H1 (cell line): Measurements from ENCODE around the gene RETREG1. TPM values are rescaled to one million over a fixed set of nuclear protein-coding genes. Genes with fewer than 3 reads are reported as not detected.

ENCODE experiments used
- CTCF ChIA-PET: fragments of 300-600 bp; sonication (Branson Sonifier 250); formaldehyde crosslinking; loops from one replicate; lab custom pipeline; 2021; ENCODE audit not compliant: partially characterized antibody; lab: Charles Lee
- POLR2A ChIA-PET: fragments of 300-600 bp; sonication (Branson Sonifier 250); formaldehyde crosslinking; loops from one replicate; lab custom pipeline; 2021; ENCODE audit warnings: inconsistent platforms; ENCODE audit not compliant: partially characterized antibody; lab: Charles Lee
- DNase-seq, 2 experiments: peaks; one replicate each; pipeline versions ENCODE4 v3.0.0 to v3.0.0-alpha.2; 2010 to 2022; ENCODE audit warnings: low spot score in 2 of 2, low read depth in 1 of 2, mixed read lengths in 1 of 2
- FAIRE-seq: peaks from 2 replicates; lab custom pipeline; 2011; peaks lifted over from hg19 to GRCh38; lab: Jason Lieb, UNC
- H2AFZ ChIP-seq: 2 replicates; pipeline ENCODE4 v1.8.1; 2012; ENCODE audit warnings: low read length, inconsistent platforms
- H2AK5ac ChIP-seq: 2 replicates; pipeline ENCODE4 v1.6.1; 2013; ENCODE audit warnings: low read depth, low read length
- H2BK120ac ChIP-seq: replicated peaks from 2 replicates; pipeline ENCODE3; 2013; ENCODE audit warnings: low read depth, low read length, inconsistent platforms
- H2BK12ac ChIP-seq: 2 replicates; pipeline ENCODE4 v1.6.1; 2013; ENCODE audit warnings: low read depth, low read length
- H2BK15ac ChIP-seq: 2 replicates; pipeline ENCODE4 v1.6.1; 2013; ENCODE audit warnings: low read length
- H2BK20ac ChIP-seq: 2 replicates; pipeline ENCODE4 v1.6.1; 2013; ENCODE audit warnings: low read length
- H2BK5ac ChIP-seq: 2 replicates; pipeline ENCODE4 v1.6.1; 2013; ENCODE audit warnings: low read depth, low read length
- H3K14ac ChIP-seq: 2 replicates; pipeline ENCODE4 v1.6.1; 2013; ENCODE audit warnings: inconsistent platforms; ENCODE audit not compliant: insufficient read length
- H3K18ac ChIP-seq: 2 replicates; pipeline ENCODE4 v1.6.1; 2013; ENCODE audit warnings: low read length; ENCODE audit errors: extremely low read depth
- H3K23ac ChIP-seq: 2 replicates; pipeline ENCODE4 v1.6.1; 2013; ENCODE audit warnings: inconsistent platforms; ENCODE audit not compliant: insufficient read length
- H3K23me2 ChIP-seq: 2 replicates; pipeline ENCODE4 v1.6.1; 2013; ENCODE audit warnings: low read depth, low read length
- H3K27ac ChIP-seq: 2 replicates; pipeline ENCODE4 v1.6.1; 2011; ENCODE audit warnings: low read depth, low read length, inconsistent platforms
- H3K27me3 ChIP-seq, 4 experiments: replicated peaks in 1 of 4; 1 replicate in 1 of 4; 2 replicates in 3 of 4; pipeline versions ENCODE4 v1.6.1 to v1.8.1; 2011 to 2013; ENCODE audit warnings: low read length in 3 of 4, mild to moderate bottlenecking in 3 of 4, inconsistent platforms in 2 of 4, mixed read lengths in 2 of 4, moderate library complexity in 1 of 4; ENCODE audit not compliant: control insufficient read depth in 3 of 4, insufficient read depth in 3 of 4; ENCODE audit errors: extremely low read depth in 1 of 4
- H3K36me3 ChIP-seq, 4 experiments: 2 replicates each; pipeline versions ENCODE4 v1.6.1 to v1.8.1; 2011 to 2013; ENCODE audit warnings: mild to moderate bottlenecking in 4 of 4, low read length in 3 of 4, moderate library complexity in 2 of 4, control low read depth in 1 of 4, inconsistent platforms in 1 of 4; ENCODE audit not compliant: insufficient read depth in 4 of 4, control insufficient read depth in 2 of 4
- H3K4ac ChIP-seq: replicated peaks from 2 replicates; pipeline ENCODE3; 2013; ENCODE audit warnings: low read length, low read depth, mixed read lengths, inconsistent platforms; ENCODE audit not compliant: insufficient read length
- H3K4me1 ChIP-seq, 4 experiments: replicated peaks in 1 of 4; 1 replicate in 1 of 4; 2 replicates in 3 of 4; pipeline versions ENCODE4 v1.6.1 to v1.8.1; 2011 to 2013; ENCODE audit warnings: low read length in 3 of 4, inconsistent platforms in 2 of 4, mixed read lengths in 1 of 4; ENCODE audit not compliant: insufficient read depth in 4 of 4, control insufficient read depth in 3 of 4
- H3K4me2 ChIP-seq, 2 experiments: 2 replicates each; pipeline versions ENCODE4 v1.6.1 to v1.8.1; 2011 to 2013; ENCODE audit warnings: low read depth in 2 of 2, low read length in 2 of 2, control low read depth in 1 of 2, inconsistent platforms in 1 of 2, mild to moderate bottlenecking in 1 of 2; ENCODE audit not compliant: insufficient read depth in 1 of 2
- H3K4me3 ChIP-seq, 4 experiments: fragments of 200-600, 300-600 bp in 1 of 4; sonication (generic), shearing (Covaris generic), sonication (Bioruptor Twin) in 1 of 4; 2 replicates each; pipeline versions ENCODE4 v1.5.1 to v1.8.1; 2011 to 2016; ENCODE audit warnings: low read length in 4 of 4, low read depth in 3 of 4, control low read depth in 2 of 4, inconsistent platforms in 2 of 4, mild to moderate bottlenecking in 2 of 4, mixed read lengths in 1 of 4, moderate library complexity in 1 of 4; ENCODE audit not compliant: insufficient read depth in 2 of 4; ENCODE audit errors: extremely low read depth in 1 of 4
- H3K56ac ChIP-seq: replicated peaks from 2 replicates; pipeline ENCODE3; 2013; ENCODE audit warnings: low read depth, mild to moderate bottlenecking, mixed read lengths, low read length, inconsistent platforms; ENCODE audit not compliant: insufficient read length
- H3K79me1 ChIP-seq: 2 replicates; pipeline ENCODE4 v1.6.1; 2013; ENCODE audit warnings: low read depth, low read length, control low read depth
- H3K79me2 ChIP-seq, 2 experiments: 2 replicates each; pipeline versions ENCODE4 v1.6.1 to v1.8.1; 2012 to 2013; ENCODE audit warnings: low read length in 2 of 2, mild to moderate bottlenecking in 2 of 2, inconsistent platforms in 1 of 2; ENCODE audit not compliant: insufficient read depth in 2 of 2, control insufficient read depth in 1 of 2
- H3K9ac ChIP-seq, 4 experiments: replicated peaks in 1 of 4; 1 replicate in 1 of 4; 2 replicates in 3 of 4; pipeline versions ENCODE4 v1.6.1 to v1.8.1; 2011 to 2013; ENCODE audit warnings: low read depth in 3 of 4, low read length in 3 of 4, control low read depth in 2 of 4, mild to moderate bottlenecking in 2 of 4, moderate library complexity in 2 of 4, inconsistent platforms in 1 of 4; ENCODE audit errors: extremely low read depth in 1 of 4
- H3K9me3 ChIP-seq, 2 experiments: 2 replicates each; pipeline versions ENCODE4 v1.6.1 to v1.8.1; 2012 to 2013; ENCODE audit warnings: mild to moderate bottlenecking in 2 of 2, moderate library complexity in 2 of 2, control low read depth in 1 of 2, inconsistent platforms in 1 of 2, low read depth in 1 of 2, low read length in 1 of 2, mixed read lengths in 1 of 2; ENCODE audit not compliant: insufficient read depth in 2 of 2
- H4K20me1 ChIP-seq, 2 experiments: replicated peaks in 1 of 2; 2 replicates each; pipeline versions ENCODE3 to v1.8.1; 2011 to 2013; ENCODE audit warnings: inconsistent platforms in 2 of 2, low read length in 2 of 2, mild to moderate bottlenecking in 1 of 2; ENCODE audit not compliant: insufficient read depth in 2 of 2, control insufficient read depth in 1 of 2
- H4K5ac ChIP-seq: 2 replicates; pipeline ENCODE4 v1.6.1; 2013; ENCODE audit warnings: low read length, low read depth, mixed read lengths, inconsistent platforms; ENCODE audit not compliant: insufficient read length
- H4K8ac ChIP-seq: 2 replicates; pipeline ENCODE4 v1.8.0; 2013; ENCODE audit warnings: mild to moderate bottlenecking, moderate library complexity, low read length, inconsistent platforms; ENCODE audit not compliant: insufficient read depth; ENCODE audit errors: extremely low read depth
- H4K91ac ChIP-seq: replicated peaks from 2 replicates; pipeline ENCODE3; 2013; ENCODE audit warnings: low read length, mixed read lengths, inconsistent platforms; ENCODE audit not compliant: insufficient read length
- CTBP2 ChIP-seq: IDR thresholded peaks from 2 replicates; pipeline ENCODE4 v1.7.0; 2011; ENCODE audit warnings: borderline replicate concordance, mild to moderate bottlenecking, moderate library complexity, mixed read lengths, low read length; ENCODE audit not compliant: insufficient read depth, insufficient read length
- EGR1 ChIP-seq: IDR thresholded peaks from 2 replicates; pipeline ENCODE4 v1.6.1; 2011; ENCODE audit warnings: low read depth, low read length, borderline replicate concordance
- JUND ChIP-seq: IDR thresholded peaks from 2 replicates; pipeline ENCODE4 v1.6.1; 2011; ENCODE audit warnings: mild to moderate bottlenecking, improper control_type of control experiment, low read length
- KDM1A ChIP-seq: fragments of 200-600, 300-600 bp; sonication (generic); IDR thresholded peaks from 2 replicates; pipeline ENCODE4 v1.7.1; 2016; ENCODE audit warnings: mild to moderate bottlenecking, low read length, borderline replicate concordance
- RAD21 ChIP-seq, 2 experiments: IDR thresholded peaks in 1 of 2; conservative IDR thresholded peaks in 1 of 2; 2 replicates each; pipeline ENCODE4 v1.6.1; 2011; ENCODE audit warnings: low read depth in 2 of 2, low read length in 2 of 2, improper control_type of control experiment in 1 of 2, inconsistent platforms in 1 of 2, mild to moderate bottlenecking in 1 of 2, moderate library complexity in 1 of 2
- SIRT6 ChIP-seq: IDR thresholded peaks from one replicate; pipeline ENCODE4 v1.7.1; 2012; ENCODE audit warnings: low read length, inconsistent platforms
- SP4 ChIP-seq: IDR thresholded peaks from 2 replicates; pipeline ENCODE4 v1.6.1; 2012; ENCODE audit warnings: low read length, inconsistent platforms
- WGBS, 2 experiments: shearing (Covaris generic) in 1 of 2; methylation state at CpG; one replicate each; pipeline versions ENCODE4 v1.1.6 to v1.1.7; 2013 to 2015; ENCODE audit warnings: low lambda C conversion rate in 2 of 2, mixed read lengths in 2 of 2, inconsistent platforms in 1 of 2, low coverage in 1 of 2, missing lambda C conversion rate in 1 of 2; ENCODE audit not compliant: insufficient replicate concordance in 2 of 2, insufficient coverage in 1 of 2, insufficient read length in 1 of 2; ENCODE audit errors: extremely low coverage in 1 of 2, missing lambda C conversion rate in 1 of 2; 5-methylcytosine and 5-hydroxymethylcytosine counted together
- polyA plus RNA-seq, 7 experiments: library from polyadenylated mRNA; depleted of rRNA in 3 of 7; stranded (reverse) in 5 of 7; unstranded in 2 of 7; fragments of >200 nt in 5 of 7; fragments of 200-250 nt in 2 of 7; gene quantifications; 1 replicate in 5 of 7; 2 replicates in 1 of 7; 4 replicates in 1 of 7; pipeline versions ENCODE4 v1.2.1 to v1.2.3, GENCODE V29; 2011 to 2013; ENCODE audit warnings: missing spikeins in 2 of 7, mixed read lengths in 2 of 7
- total RNA-seq: library from RNA; stranded (reverse); fragmentation: NEBNext Ultra II Directional; extraction: Animal tissue kit (Norgen Biotek cat#: 25700); gene quantifications from 2 replicates; pipeline ENCODE4 v1.2.1, GENCODE V29; 2021
- TF ChIP-seq, protein P1 (sequence below): IDR thresholded peaks from 2 replicates; pipeline ENCODE4 v1.6.1; 2012; ENCODE audit warnings: inconsistent platforms
- TF ChIP-seq, protein P2 (sequence below), 3 experiments: IDR thresholded peaks; 1 replicate in 2 of 3; 2 replicates in 1 of 3; pipeline versions ENCODE4 v1.5.1 to v1.6.1; 2011; ENCODE audit warnings: low read length in 3 of 3, mild to moderate bottlenecking in 3 of 3, inconsistent platforms in 2 of 3, low read depth in 1 of 3, moderate library complexity in 1 of 3; ENCODE audit not compliant: insufficient read depth in 1 of 3; ENCODE audit errors: control extremely low read depth in 1 of 3

RETREG1 gene
- total and polyA plus RNA-seq, 2 of the 8 experiments (the other 6 are each of a cell fraction or from before 2014, with no cell fraction given): 0.62 to 1.9 TPM

DNA sequence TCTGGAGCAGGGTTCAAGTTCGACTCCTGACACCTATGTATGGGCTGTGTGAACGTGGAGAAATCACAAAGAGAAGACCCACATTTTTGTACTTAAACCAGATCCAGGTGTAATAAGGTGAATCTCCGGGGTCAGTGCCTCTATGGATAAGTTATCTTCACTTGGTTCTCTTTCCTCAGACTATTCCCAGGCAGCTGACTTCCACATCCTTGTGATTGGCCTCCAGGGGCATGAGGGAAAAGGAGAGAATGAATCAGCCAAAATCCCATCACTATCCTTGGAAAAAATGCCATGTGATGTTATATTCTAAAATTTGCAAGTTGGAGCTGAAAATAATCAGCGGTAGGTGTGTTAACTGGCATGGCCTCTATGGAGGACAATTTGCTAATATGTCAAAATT, 188.4 kb downstream of the RETREG1 start:
- no peak overlapping the region for H3K14ac ChIP-seq
- ChIA-PET POLR2A (no interaction called here), CTCF (interaction anchor here (0.9 to 2.7 kb wide), 6 partner anchors 9 to 344 kb away, joined by 3 to 17 read pairs (median 4); no protein-coding TSS in a partner anchor)
- H2BK12ac ChIP-seq: peak overlapping the region; percentile 28; the same call in 1 of the 2 replicates
- 80% methylated on average over 4 of the region's 4 CpGs; no CpG with 5 or more reads in 1 of the 2 experiments for WGBS, 2 experiments
- no peak overlapping the region for H4K91ac ChIP-seq
- H2BK120ac ChIP-seq: no peak overlapping the region
- no peak overlapping the region for H3K9ac ChIP-seq
- DNase-seq (no peak), FAIRE-seq (no peak)
- H3K36me3 ChIP-seq: no peaks in the 10 kb centered on the region; a peak in 1 of 8 replicates
- H2AFZ ChIP-seq: no peak overlapping the region
- H3K27ac ChIP-seq: no peak overlapping the region
- no peaks in the 10 kb centered on the region for H3K79me2 ChIP-seq
- H2BK5ac ChIP-seq: no peak overlapping the region
- no peaks in the 10 kb centered on the region for H3K79me1 ChIP-seq
- H4K8ac ChIP-seq: no peak overlapping the region
- H3K27me3 ChIP-seq: no peaks in the 10 kb centered on the region
- H3K4me1 ChIP-seq: peaks cover 2 to 16% (median 5%) of the 10 kb centered on the region in 4 experiments; a peak in 6 of 7 replicates
- H4K20me1 ChIP-seq: no peaks in the 10 kb centered on the region
- no peaks in the 10 kb centered on the region; the same call in 1 of the 2 replicates for H3K23me2 ChIP-seq
- no peak overlapping the region for H2AK5ac ChIP-seq
- H2BK20ac ChIP-seq: no peak overlapping the region
- no peak overlapping the region for H3K18ac ChIP-seq
- no peak overlapping the region for H3K23ac ChIP-seq
- no peak overlapping the region for H3K4ac ChIP-seq
- no peak overlapping the region for H3K56ac ChIP-seq
- H3K9me3 ChIP-seq: no peaks in the 10 kb centered on the region
- no peak overlapping the region for H3K4me3 ChIP-seq
- no peak overlapping the region for H4K5ac ChIP-seq
- H3K4me2 ChIP-seq: no peak overlapping the region
- no peak overlapping the region for H2BK15ac ChIP-seq
- TF ChIP-seq RAD21 (IDR thresholded peaks at IDR 0.05 in 1 of 2, conservative IDR thresholded peaks at IDR 0.05 in 1 of 2; ENCODE audit: low read depth in 2 of 2, low read length in 2 of 2) (0 out of 4 replicates have a peak, but pooled peaks of 1 of the 2 experiments have one; percentile 5), CTBP2 (no peak), SP4 (no peak), KDM1A (no peak), EGR1 (no peak), SIRT6 (no peak), JUND (no peak)
- TF ChIP-seq, protein P1, sequence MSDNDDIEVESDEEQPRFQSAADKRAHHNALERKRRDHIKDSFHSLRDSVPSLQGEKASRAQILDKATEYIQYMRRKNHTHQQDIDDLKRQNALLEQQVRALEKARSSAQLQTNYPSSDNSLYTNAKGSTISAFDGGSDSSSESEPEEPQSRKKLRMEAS: 0 out of 2 replicates have a peak, but pooled peaks have one; percentile 3
- TF ChIP-seq, protein P2, sequence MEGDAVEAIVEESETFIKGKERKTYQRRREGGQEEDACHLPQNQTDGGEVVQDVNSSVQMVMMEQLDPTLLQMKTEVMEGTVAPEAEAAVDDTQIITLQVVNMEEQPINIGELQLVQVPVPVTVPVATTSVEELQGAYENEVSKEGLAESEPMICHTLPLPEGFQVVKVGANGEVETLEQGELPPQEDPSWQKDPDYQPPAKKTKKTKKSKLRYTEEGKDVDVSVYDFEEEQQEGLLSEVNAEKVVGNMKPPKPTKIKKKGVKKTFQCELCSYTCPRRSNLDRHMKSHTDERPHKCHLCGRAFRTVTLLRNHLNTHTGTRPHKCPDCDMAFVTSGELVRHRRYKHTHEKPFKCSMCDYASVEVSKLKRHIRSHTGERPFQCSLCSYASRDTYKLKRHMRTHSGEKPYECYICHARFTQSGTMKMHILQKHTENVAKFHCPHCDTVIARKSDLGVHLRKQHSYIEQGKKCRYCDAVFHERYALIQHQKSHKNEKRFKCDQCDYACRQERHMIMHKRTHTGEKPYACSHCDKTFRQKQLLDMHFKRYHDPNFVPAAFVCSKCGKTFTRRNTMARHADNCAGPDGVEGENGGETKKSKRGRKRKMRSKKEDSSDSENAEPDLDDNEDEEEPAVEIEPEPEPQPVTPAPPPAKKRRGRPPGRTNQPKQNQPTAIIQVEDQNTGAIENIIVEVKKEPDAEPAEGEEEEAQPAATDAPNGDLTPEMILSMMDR (IDR thresholded peaks at IDR 0.05; ENCODE audit: control extremely low read depth in 1 of 3, insufficient read depth in 1 of 3, low read depth in 1 of 3, low read length in 3 of 3): peak in 1 of 3 experiments; percentile 37; a peak in 1 of 4 replicates
